GM10266 (cell line): Measurements from ENCODE around the gene ZSWIM4.

Experiments used
- DNase-seq: peaks from one replicate; pipeline ENCODE4 v3.0.0; 2012; ENCODE audit errors: extremely low spot score
- TF ChIP-seq, protein P1 (sequence below): IDR thresholded peaks from 2 replicates; pipeline ENCODE4 v1.5.1; 2012; ENCODE audit warnings: mild to moderate bottlenecking, low read depth; ENCODE audit not compliant: control insufficient read depth, insufficient read depth; ENCODE audit errors: missing control alignments

The ZSWIM4 gene

DNA sequence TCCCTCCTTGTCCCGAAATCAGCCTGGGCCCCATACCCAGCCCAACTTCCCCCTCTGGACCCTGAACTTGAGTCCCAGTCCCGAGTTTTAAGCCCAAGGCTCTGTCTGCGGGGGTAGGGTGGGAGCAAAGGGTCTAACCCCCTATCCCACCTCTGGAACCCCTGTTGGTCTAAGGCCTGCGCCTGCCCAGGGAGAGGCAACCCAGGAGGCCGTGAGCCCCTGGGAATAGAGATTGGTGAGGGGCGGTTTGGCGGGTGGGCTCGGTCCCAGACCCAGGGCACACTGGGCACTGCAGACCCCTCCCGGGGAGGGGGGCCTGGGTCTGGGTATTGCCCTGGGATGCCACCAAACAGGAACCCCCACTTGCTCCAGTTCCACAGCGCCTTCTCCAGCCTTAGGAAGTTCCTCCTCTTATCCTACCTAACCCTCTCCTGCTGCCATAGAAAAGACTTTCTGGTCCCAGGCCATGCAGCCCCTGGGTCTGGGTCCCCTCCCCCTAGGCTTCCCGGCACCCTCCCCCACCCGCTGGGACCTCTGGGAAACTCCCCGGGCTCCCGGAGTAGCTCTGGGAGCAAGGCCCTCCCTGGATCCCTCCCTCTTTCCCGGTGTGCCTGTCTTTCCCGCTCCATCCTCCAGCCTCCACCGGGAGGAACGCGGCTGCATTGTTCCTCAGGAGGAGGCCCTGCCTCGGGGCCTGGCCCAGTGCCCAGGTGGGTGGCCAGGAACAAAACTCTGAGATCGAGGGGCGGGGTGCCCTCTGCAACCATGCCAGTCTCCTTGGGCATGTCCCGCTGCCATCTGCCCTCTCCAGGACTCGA lies 48.1 kb downstream of the ZSWIM4 start:
- DNase-seq, result no peak

DNA sequence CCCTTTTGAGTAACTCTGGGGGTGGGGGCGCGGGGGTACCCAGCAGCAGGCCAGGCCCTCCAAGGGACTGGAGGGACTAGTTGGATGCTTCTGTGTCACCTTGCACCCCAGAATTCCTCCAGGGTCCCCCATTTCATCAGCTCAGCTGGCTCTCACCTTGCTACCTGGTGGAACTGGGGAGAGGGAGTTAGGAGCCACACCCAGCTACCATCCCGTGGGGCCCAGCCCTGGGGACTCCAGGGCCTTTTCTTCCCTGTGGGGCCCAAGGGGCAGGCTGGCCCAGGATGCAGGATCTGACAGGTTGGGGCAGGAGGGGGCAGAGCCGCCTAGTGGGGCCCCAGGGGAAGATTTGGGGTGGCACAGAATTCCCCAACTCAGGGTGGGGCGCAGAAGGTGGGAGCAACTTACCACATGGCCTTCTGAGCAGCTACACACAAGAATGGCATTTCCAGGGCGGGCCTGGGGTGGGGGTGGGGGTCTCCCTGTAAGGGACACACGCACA lies 48.9 kb downstream of the ZSWIM4 start:
- no peak for DNase-seq
- TF ChIP-seq, protein P1, sequence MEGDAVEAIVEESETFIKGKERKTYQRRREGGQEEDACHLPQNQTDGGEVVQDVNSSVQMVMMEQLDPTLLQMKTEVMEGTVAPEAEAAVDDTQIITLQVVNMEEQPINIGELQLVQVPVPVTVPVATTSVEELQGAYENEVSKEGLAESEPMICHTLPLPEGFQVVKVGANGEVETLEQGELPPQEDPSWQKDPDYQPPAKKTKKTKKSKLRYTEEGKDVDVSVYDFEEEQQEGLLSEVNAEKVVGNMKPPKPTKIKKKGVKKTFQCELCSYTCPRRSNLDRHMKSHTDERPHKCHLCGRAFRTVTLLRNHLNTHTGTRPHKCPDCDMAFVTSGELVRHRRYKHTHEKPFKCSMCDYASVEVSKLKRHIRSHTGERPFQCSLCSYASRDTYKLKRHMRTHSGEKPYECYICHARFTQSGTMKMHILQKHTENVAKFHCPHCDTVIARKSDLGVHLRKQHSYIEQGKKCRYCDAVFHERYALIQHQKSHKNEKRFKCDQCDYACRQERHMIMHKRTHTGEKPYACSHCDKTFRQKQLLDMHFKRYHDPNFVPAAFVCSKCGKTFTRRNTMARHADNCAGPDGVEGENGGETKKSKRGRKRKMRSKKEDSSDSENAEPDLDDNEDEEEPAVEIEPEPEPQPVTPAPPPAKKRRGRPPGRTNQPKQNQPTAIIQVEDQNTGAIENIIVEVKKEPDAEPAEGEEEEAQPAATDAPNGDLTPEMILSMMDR, result no peak

More for the DNA sequence above, 48.1 kb downstream of the ZSWIM4 start:
- TF ChIP-seq, protein P1, result no peak

DNA sequence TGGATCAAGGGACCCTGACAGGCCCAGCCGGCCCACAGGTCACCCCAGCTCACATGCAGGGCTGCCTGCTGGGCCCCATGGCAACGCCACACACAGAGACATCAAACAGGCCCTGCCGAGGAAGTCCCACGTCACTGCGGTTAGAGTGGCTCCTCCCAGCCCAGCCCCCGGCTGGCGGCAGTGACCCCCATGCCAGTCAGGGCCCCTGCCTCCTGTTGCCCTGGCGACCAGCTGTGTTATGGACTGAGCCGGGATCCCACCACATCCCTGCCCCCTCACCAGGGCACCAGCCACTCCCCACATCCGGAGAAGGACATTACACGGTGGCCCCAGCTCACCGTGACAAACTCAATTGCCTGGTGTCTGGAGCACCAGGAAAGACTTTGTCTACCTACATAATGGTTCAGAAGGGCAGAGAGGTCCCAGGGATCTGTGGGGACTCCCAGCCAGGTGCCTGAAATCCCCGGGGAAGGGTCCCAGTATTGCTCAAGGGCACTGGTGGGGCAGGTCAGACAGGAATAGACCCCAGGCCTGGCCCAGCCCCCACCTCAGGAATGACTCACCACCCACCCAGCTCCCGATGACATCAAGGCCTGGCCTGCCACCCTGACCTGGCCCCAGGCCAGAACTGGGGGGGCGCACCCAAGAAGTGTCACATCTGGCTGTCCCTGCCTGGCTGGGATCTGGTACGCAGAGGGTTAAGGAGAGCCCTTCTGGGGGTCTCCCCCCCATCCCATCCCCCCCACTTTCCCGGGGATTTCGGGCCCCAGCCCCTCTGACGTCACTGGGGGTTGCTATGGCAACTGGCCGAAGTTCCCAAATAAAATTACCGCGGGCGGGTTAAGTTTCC lies 51.5 kb downstream of the ZSWIM4 start:
- DNase-seq, result peak; percentile 96
- TF ChIP-seq, protein P1, result no peak

DNA sequence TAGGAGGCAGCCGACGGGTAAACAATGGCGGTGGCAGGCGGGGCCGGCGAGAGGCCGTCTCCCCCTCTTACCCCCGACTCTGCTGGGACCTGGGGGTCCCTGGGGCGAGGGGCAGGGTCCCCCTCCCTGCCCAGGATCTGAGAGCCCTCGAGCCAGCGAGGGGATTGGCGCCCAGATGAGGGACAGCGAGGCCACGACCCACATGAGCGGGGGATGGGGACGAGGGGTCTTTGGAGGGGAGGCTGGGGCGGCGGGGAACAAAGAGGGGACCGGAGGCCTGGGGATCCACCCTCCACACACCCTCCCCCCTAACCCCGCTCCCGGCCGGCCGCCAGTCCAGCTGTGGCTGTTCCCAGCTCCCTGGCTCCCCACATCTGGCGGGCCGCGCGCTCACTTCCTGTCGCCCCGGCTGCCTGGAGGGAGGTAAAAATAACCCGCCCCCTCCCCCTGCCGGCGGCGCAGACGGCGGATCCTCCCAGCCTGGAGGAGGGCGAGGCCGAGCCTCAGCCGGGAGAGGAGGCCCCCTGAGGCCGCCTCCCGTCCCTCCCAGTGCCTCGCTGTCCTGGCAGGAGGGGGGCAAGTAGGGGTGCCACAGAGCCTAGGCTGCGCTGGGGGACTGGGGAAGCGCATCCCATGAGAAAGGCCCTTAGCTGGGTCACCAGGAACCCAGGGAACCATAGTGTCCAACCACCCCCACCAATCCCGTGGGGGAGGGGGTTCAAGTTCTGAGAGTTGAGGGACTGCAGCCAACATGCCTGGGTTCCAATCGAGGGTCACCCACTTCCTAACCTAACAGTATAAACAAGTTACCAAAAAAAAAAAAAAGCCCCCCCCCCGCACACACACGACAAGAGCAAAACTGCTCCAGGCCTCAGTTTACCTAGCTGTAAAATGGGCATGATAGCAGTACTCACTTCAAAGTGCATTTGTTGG lies 52.4 kb downstream of the ZSWIM4 start:
- TF ChIP-seq, protein P1, result peak; percentile 32
- DNase-seq, result peak; percentile 87

DNA sequence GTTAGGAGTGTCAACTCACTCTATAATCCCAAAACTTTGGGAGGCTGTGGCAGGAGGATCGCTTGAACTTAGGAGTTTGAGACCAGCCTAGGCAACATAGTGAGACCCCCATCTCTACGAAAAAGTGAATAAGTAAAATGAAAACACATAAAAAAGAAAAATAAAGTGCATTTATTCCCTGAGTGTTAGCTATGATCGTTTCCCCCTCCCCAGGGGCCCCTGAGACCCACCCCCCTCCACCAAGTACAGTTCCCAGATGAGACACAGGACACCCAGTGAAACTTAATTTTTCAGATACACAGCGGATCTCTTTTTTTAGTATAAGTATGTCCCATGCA lies 53.1 kb downstream of the ZSWIM4 start:
- TF ChIP-seq, protein P1, result no peak
- no peak for DNase-seq

DNA sequence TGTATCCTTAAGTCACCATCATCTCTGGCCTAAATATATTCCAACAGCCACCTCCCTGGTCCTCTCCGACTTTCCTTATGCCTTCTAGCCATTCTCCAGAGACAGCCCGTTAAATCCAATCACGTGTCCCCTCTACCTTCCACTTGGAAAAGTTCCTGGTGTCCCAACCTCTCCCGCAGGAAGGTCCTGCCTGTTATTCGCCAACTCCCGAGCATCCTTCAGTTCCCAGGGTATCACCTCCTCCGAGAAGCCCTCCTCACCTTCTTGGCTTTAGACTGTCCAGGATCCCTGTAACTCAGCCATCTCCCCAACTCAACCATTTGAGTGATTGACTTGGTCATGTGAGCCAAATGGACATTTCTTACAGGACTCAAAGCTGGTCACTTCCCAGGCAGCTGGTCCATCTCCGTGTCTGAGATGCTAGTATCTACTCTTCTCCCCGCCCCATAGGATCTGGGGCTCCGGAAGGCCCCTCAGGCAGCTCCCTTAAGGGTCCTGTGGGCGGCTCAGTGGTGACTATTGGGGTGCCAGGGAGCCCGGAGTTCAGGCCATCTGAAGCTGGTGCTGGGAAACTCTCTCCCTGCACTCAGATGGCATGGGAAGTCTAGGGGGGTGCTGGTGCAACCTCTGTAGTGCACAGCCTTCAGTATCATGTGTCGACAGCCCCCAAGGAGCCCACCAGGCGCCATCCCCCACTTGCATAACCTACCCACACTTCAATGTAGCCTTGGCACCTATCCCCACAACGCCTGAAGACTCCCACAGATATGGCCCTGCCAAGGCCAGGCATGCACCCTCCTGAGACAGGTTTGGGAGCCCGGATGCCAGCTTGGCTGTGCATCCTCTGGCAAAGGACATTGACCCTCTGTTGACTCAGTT lies 53.8 kb downstream of the ZSWIM4 start:
- no peak for DNase-seq
- TF ChIP-seq, protein P1, result no peak
